GM19438 (cell line): Measurements from ENCODE around the gene INTS12.

Experiments
- ATAC-seq: cut with Tn5 transposase; IDR thresholded peaks from one replicate; pipeline ENCODE4 v1.9.1; 2021; ENCODE audit warnings: low read depth; ENCODE audit not compliant: unreplicated experiment

INTS12 gene

GRCh38 chr4:105633241-105633640 lies 75.2 kb downstream of the INTS12 start:
- no peak for ATAC-seq
